ENCODE measurements around the gene CHD9.

Gene CHD9

GRCh38 chr16:53082509-53082908, 27.7 kb downstream of the CHD9 start:
- TF ChIP-seq, protein P1, sequence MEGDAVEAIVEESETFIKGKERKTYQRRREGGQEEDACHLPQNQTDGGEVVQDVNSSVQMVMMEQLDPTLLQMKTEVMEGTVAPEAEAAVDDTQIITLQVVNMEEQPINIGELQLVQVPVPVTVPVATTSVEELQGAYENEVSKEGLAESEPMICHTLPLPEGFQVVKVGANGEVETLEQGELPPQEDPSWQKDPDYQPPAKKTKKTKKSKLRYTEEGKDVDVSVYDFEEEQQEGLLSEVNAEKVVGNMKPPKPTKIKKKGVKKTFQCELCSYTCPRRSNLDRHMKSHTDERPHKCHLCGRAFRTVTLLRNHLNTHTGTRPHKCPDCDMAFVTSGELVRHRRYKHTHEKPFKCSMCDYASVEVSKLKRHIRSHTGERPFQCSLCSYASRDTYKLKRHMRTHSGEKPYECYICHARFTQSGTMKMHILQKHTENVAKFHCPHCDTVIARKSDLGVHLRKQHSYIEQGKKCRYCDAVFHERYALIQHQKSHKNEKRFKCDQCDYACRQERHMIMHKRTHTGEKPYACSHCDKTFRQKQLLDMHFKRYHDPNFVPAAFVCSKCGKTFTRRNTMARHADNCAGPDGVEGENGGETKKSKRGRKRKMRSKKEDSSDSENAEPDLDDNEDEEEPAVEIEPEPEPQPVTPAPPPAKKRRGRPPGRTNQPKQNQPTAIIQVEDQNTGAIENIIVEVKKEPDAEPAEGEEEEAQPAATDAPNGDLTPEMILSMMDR (IDR thresholded peaks at IDR 0.05; ENCODE audit: low read depth, low read length): no peak
- Histone ChIP-seq H3K36me3 (no peaks in the 10 kb centered on the region), H3K9me3 (ENCODE audit: severe bottlenecking) (no peaks in the 10 kb centered on the region), H3K27ac (no peak overlapping the region), H3K27me3 (ENCODE audit: insufficient read depth, low read depth, severe bottlenecking) (no peaks in the 10 kb centered on the region), H3K4me3 (ENCODE audit: low read depth, low read length) (no peak overlapping the region)
- no peak for DNase-seq

GRCh38 chr16:53083119-53083518, 28.3 kb downstream of the CHD9 start:
- H3K36me3 ChIP-seq: no peaks in the 10 kb centered on the region
- DNase-seq: no peak
- no peak overlapping the region for H3K27ac ChIP-seq
- no peaks in the 10 kb centered on the region for H3K27me3 ChIP-seq (ENCODE audit: insufficient read depth, low read depth, severe bottlenecking)
- TF ChIP-seq, protein P1 (IDR thresholded peaks at IDR 0.05; ENCODE audit: low read depth, low read length): no peak
- H3K9me3 ChIP-seq (ENCODE audit: severe bottlenecking): no peaks in the 10 kb centered on the region
- H3K4me3 ChIP-seq (ENCODE audit: low read depth, low read length): no peak overlapping the region

- TF ChIP-seq, protein P1 (IDR thresholded peaks at IDR 0.05; ENCODE audit: low read depth, low read length): no peak
- no peak overlapping the region for H3K4me3 ChIP-seq (ENCODE audit: low read depth, low read length)
- no peaks in the 10 kb centered on the region for H3K9me3 ChIP-seq (ENCODE audit: severe bottlenecking)
- no peak for DNase-seq
- no peaks in the 10 kb centered on the region for H3K36me3 ChIP-seq
- no peaks in the 10 kb centered on the region for H3K27me3 ChIP-seq (ENCODE audit: insufficient read depth, low read depth, severe bottlenecking)
- no peak overlapping the region for H3K27ac ChIP-seq
These were observed 29.4 kb downstream of the CHD9 start for GRCh38 chr16:53084141-53084541.

DNA sequence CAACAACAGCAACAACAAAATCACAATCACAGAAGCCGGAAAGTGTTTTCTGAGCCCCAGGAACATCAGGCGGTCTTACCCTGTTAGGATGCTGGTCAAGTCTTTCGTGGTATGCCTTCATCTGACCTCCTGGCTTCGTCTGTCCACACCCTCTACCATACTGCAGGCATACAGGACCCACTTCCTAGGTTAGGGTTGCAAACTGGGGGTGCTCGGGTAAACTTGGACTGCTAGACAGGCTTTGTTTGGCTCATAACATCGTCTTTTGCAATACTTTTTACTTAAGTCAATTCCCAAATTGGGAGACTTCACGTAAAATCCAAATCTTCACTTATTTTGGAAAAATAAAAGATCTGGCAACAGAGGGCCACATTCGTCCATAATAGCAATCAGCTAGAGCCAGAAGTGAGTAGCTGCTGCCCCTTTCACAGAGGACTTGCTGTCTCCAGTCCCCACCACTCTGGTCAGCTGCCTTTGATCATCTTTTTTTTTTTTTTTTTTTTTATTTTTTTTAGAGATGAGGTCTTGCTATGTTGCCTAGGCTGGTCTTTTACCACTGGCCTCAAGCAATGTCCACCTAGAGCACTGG, 30.0 kb downstream of the CHD9 start:
- Histone ChIP-seq H3K4me3 (ENCODE audit: low read depth, low read length) (no peak overlapping the region), H3K36me3 (no peaks in the 10 kb centered on the region), H3K27ac (no peak overlapping the region), H3K9me3 (ENCODE audit: severe bottlenecking) (no peaks in the 10 kb centered on the region), H3K27me3 (ENCODE audit: insufficient read depth, low read depth, severe bottlenecking) (no peaks in the 10 kb centered on the region)
- DNase-seq: no peak
- TF ChIP-seq, protein P1 (IDR thresholded peaks at IDR 0.05; ENCODE audit: low read depth, low read length): no peak

- no peaks in the 10 kb centered on the region for H3K36me3 ChIP-seq
- no peak overlapping the region for H3K27ac ChIP-seq
- DNase-seq: no peak
- H3K27me3 ChIP-seq (ENCODE audit: insufficient read depth, low read depth, severe bottlenecking): no peaks in the 10 kb centered on the region
- H3K4me3 ChIP-seq (ENCODE audit: low read depth, low read length): no peak overlapping the region
- no peaks in the 10 kb centered on the region for H3K9me3 ChIP-seq (ENCODE audit: severe bottlenecking)
- TF ChIP-seq, protein P1 (IDR thresholded peaks at IDR 0.05; ENCODE audit: low read depth, low read length): no peak
These were observed 30.6 kb downstream of the CHD9 start for GRCh38 chr16:53085369-53085843.

DNA sequence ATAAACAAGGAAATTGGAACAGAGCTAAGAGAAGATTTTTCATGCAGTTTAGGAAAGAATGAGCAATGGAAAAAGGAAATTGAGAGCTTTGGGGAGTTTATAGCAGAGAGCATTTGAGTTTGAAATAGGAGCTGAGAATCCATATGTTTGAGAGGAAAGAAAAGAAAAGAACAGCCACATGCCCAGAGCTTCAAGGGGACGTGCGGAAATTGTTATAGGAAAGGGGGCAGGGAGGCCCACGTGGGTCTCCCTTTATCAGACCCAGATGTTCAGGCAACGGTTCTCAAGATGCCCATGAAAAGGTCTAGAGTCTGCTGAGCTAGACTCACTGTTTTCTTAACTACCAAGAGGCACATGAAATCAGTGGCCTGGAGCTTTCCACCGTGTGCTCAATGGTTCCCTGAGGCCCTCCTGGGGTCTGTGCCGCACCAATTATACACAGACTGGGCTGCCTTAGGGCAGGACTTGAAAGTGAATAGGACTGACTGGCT, 31.2 kb downstream of the CHD9 start:
- TF ChIP-seq, protein P1 (IDR thresholded peaks at IDR 0.05; ENCODE audit: low read depth, low read length): no peak
- H3K4me3 ChIP-seq (ENCODE audit: low read depth, low read length): no peak overlapping the region
- H3K9me3 ChIP-seq (ENCODE audit: severe bottlenecking): no peaks in the 10 kb centered on the region
- DNase-seq: no peak
- H3K36me3 ChIP-seq: no peaks in the 10 kb centered on the region
- no peaks in the 10 kb centered on the region for H3K27me3 ChIP-seq (ENCODE audit: insufficient read depth, low read depth, severe bottlenecking)
- H3K27ac ChIP-seq: no peak overlapping the region

Data from WERI-Rb-1 (cell line).